GM21360 (cell line): ENCODE results near the gene OR5C1.
"Not testable (repeated sequence)": the region's sequence is repeated elsewhere in the genome, so short reads cannot be mapped to it uniquely, and the experiment has no call there.

ENCODE experiments used
- ATAC-seq: cut with Tn5 transposase; IDR thresholded peaks from one replicate; pipeline ENCODE4 v1.9.1; 2021; ENCODE audit warnings: mild to moderate bottlenecking, moderate library complexity; ENCODE audit not compliant: unreplicated experiment

Gene OR5C1

DNA sequence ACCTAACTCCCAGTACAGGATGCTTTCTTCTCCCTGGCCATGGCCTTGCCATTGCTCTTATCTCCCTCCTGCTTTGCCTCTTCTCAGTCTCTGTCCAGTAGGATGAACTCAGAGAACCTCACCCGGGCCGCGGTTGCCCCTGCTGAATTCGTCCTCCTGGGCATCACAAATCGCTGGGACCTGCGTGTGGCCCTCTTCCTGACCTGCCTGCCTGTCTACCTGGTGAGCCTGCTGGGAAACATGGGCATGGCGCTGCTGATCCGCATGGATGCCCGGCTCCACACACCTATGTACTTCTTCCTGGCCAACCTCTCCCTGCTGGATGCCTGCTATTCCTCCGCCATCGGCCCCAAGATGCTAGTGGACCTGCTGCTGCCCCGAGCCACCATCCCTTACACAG is at the start of gene OR5C1:
TSS of gene OR5C1 (plus strand) at position 103 of the 400 bp plus-strand sequence. CDS start at position 103, 0 bp downstream.
- ATAC-seq: no peak

DNA sequence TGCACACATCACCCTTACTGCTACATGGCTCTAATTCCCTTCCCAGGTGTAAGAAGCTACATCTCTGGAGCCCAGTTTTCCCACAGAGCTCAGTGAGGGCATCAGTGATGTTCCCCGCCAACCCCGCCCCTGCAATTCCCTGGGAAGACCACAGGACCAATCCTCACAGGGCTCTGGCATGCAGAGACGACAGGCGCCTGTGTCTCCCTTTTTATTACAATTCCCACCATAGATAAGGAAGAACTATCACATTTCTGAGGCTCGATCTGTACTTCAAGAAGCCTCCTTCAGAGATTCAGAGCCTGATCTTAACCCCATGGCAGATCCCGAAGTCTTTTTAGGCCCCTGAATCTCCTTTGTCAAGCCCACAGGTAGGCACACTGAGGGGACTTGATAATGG is 46.7 kb upstream of the OR5C1 start, which contains the start of gene OR1L6:
TSS of gene OR1L6 (plus strand) at position 301 of the 400 bp plus-strand sequence. CDS start 7,545 bp downstream, outside the sequence.
- ATAC-seq: no peak

DNA sequence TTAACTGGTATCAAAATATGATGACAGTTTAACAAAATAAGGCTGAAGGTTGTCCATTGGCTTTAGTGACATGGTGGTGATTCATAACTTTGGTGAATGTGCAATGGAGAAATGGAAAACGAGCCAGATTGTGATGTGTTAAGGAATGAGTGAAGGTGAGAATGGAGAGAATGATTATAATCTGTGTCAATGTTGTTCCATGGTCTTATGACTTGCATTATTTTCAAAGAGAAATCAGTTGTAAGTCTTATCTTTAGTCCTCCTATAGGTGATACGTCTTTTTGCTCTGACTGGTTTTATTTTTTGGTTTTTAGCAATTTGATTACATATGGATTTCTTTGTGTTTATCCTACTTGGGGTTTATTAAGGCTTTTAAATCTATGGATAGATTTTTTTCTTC is 33.9 kb upstream of the OR5C1 start:
- ATAC-seq: no peak

DNA sequence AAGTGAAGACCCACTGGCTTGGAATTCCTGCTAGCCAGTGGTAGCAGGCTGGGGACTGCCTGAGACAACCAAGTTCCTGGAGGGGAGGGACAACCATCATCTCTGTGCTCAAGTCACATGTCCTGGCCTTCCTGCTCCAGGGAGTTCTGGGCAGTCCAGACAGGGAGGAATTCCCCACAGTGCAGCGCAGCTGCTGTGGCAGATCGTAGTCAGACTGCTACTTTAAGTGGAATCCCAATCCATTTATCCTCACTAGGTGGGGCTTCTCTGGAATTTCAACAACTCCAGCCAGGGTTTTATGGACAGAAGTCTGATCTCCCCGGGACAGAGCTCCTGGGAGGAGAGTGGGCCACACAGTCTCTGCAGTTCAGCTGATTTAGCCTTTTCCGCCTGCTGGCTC is 20.9 kb upstream of the OR5C1 start:
- ATAC-seq: no peak

DNA sequence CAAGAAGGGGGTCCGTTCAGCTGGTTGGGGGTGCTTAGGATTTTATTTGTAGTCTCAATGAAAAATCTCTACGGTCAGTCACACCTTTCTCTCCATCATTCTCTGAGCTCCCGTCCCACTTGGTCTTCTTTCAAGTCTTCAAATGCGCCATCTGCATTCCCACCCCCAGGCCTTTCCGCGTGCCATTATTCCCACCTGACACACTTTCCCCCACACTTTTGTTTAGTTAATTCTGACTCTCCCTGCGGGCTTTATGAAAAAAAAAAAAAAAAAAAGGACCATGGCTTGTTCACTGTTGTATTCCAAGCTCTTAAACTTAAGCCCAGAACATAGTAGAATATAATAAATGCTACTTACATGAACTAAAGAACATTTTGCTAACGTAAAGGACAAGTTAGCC is 11.7 kb upstream of the OR5C1 start:
- ATAC-seq: no peak

DNA sequence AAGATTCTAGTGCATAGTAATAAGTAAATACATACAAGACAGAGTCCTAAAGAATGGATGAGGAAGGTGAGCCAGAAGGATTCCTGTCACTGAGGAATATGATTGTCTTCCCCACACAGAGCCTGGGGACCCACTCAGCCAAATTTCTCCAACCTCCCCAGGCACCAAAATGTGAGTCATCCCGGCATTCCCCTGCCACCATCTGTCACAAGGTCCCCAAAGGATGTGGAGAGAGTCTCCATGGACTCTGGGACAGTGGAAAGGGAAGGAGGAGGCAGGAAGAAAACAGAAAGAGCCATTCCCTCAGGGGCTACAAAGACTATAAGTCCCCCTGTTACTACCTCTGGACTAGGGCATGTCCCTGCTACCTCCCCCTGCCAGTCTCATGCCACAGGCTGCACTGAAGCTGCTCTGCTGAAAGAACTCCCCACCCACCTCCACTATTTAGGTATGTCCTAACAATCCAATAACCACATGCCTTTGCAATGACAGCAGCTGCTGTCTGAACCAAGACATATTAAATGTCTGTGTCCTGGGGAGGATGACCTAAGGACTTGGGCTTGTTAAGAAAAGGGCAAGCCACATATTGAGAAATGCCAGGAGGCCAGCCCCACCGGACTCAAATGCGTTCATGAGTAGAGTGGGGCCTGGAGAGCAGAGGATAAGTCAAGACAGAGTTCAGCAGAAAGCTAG is 10.7 kb upstream of the OR5C1 start:
- no peak for ATAC-seq

DNA sequence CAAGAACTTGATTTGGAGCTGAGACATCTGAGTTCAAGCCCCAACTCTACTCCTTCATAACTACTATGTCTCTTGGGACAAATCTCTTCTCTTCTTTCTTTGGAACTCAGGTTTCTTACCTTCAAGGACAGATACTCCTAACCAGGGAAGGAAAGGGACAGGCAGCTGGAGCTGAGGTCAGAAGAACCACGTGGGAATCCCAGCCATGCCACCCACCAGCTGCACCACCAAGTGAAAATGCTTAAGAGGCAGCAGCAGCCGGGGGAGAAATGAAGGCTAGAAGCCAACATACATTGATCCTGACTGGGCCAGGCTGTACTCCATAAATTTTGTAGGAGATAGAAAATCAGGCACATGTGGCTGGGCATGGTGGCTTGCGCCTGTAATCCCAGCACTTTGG is 9.6 kb upstream of the OR5C1 start:
- ATAC-seq: no peak

DNA sequence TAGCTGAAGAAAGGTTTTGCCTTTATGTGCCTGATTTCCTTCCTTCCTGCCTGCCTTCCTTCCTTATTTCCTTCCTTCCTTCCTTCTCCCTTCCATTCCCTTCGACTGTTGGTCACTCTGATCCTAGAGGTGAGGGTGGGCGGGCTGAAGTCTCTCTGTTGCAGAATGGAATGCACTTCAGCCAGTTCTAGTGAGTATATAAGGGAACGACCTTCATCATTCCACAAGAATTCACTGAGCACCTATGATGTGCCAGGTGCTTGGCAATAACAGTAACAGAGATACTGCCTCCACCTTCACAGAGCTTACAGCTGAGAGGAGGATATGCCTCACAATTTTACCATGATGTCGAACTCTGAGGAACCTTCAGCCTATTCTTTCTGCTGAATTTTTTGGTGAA is 8.7 kb upstream of the OR5C1 start:
- no peak for ATAC-seq

DNA sequence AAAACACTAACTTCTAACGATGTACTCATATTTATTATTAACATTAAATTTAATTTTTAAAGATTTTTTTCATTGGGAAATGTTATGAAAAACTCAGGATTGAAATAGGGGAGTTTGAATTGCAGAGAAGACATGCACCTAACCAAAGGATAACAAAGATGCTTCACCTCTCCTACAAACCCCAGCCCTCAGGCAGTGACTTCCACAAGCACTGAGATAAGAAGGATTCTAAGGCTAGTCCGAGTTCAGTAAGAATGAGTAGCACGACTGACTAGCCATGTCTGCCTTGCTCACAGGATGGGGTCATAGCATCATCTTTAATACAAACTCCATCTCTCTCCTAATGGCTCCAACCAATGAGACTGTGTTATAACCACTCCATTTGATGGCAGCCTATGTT is 7.1 kb upstream of the OR5C1 start:
- no peak for ATAC-seq

DNA sequence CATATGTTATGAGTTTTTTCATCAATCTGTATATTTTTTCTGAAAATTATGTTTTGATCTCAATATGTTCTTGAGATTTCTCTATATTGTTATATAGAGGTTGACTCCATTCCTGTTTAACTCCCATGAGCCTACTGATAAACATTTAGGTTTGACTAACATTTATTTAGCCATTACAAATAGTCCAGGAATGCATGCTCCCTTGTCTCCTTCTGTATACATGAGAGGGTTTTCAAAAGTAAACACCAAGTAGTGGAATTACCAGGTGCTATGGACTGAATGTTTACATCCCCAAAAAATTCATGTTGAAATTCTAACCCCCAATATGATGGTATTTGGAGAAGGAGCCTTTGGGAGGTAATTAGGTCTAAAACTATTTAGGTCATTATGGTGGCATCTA is 3.5 kb upstream of the OR5C1 start:
- ATAC-seq: no peak

DNA sequence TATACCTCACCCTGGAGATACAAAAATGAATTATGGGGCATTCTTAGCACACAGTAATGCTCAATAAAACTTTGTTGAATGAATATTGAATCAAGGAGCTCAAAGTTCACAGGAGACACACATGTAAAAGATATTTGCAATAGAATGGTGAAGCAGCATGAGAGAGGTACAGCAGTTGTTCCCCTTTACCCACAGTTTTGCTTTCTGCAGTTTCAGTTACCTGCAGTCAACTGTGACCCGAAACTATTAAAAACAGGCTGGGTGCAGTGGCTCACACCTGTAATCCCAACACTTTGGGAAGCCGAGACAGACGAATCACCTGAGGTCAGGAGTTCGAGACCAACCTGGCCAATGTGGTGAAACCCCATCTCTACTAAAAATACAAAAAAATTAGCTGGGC is 2.4 kb upstream of the OR5C1 start:
- ATAC-seq: no peak

DNA sequence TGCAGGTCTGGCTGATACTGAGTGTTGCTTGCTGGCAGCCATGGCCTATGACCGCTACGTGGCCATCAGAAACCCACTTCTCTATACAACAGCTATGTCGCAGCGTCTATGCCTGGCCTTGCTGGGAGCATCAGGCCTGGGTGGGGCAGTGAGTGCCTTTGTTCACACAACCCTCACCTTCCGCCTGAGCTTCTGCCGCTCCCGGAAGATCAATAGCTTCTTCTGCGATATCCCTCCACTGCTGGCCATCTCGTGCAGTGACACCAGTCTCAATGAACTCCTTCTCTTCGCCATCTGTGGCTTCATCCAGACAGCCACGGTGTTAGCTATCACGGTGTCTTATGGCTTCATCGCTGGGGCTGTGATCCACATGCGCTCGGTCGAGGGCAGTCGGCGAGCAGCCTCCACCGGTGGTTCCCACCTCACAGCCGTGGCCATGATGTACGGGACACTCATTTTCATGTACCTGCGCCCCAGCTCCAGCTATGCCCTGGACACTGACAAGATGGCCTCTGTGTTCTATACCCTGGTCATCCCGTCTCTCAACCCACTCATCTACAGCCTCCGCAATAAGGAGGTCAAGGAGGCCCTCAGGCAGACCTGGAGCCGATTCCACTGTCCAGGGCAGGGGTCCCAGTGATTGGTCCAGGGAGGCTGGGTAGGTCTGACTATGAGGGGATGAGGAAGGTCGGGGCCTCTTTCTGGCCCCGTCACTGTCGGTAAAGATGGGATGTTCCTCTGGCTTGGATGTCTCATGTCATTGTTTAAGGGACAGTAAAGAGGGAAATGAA is 718 bp downstream of the OR5C1 start:
- ATAC-seq: no peak

DNA sequence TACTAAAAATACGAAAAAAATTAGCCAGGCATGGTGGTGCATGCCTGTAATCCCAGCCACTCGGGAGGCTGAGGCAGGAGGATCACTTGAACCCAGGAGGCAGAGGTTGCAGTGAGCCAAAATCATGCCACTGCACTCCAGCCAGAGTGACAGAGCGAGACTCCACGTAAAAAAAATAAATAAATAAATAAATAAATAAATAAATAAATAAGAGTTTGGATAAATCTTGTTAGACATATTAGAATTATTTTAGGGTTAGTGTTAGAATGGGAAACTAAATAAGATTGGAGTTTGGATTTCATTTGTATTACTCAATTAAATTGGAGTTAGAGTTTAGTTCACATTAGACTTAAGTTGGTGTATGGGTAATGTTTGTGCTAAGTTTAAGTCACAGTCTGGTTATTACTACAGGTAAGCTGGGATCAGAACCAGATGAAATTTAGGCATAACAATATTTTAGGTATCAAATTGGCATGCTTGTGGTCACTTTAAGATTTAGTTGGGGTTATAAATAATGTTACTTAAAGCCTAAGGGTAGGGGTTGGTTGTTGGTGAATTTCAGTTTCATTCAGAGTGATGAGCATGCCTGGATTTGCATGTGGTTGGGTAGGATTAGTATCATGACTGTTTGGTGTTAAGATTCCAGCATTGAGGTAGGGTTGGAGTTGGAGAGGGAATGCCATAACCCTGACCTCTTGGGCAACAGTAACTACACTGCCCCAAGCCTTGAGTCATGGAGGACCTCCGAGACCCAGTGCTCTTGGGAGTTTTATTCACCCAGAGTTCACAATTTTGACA is 3.3 kb downstream of the OR5C1 start:
- no peak for ATAC-seq

DNA sequence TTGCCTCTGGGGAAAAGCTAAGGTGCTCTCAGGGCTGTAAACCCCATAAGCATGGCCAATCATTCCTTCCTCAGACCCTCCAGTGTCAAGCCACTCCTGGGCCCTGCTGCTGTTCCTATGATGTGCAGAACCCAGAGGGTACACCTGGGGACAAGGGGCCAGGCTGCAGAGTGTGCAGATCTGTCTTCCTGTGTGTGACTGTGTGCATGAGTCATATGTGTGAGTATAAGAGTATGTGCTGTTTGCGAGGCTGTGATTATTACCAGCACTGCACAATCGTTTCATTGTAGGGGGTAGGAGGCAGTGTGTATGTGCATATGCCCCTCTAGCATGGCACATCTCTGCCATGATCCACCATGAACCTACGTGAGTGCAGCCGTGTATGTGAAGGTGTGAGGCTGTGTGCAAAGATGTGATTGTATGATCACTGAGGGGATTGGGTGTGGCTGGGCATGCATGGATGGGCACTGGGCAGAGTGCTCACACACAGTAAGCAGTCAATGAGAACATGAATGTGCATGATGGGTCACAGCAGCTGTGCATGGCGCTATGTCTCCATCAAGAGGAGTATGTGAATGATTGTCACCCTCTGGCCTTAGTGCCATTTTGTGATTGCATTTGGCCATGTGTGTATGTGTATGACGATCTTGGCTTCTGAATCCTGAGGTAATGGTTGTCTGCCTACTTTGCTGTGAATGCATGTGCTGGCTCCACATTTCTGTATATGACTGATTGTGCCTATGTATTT is 8.8 kb downstream of the OR5C1 start:
- ATAC-seq: no peak

DNA sequence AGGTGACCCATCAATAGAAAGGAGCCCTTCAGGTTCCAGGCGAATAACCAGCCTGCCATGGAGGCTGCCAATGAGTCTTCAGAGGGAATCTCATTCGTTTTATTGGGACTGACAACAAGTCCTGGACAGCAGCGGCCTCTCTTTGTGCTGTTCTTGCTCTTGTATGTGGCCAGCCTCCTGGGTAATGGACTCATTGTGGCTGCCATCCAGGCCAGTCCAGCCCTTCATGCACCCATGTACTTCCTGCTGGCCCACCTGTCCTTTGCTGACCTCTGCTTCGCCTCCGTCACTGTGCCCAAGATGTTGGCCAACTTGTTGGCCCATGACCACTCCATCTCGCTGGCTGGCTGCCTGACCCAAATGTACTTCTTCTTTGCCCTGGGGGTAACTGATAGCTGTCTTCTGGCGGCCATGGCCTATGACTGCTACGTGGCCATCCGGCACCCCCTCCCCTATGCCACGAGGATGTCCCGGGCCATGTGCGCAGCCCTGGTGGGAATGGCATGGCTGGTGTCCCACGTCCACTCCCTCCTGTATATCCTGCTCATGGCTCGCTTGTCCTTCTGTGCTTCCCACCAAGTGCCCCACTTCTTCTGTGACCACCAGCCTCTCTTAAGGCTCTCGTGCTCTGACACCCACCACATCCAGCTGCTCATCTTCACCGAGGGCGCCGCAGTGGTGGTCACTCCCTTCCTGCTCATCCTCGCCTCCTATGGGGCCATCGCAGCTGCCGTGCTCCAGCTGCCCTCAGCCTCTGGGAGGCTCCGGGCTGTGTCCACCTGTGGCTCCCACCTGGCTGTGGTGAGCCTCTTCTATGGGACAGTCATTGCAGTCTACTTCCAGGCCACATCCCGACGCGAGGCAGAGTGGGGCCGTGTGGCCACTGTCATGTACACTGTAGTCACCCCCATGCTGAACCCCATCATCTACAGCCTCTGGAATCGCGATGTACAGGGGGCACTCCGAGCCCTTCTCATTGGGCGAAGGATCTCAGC is 11.6 kb downstream of the OR5C1 start, which contains the start of gene OR1K1:
TSS of gene OR1K1 (plus strand) at position 58 of the 995 bp plus-strand sequence. CDS start at position 58, 0 bp downstream.
- no peak for ATAC-seq

DNA sequence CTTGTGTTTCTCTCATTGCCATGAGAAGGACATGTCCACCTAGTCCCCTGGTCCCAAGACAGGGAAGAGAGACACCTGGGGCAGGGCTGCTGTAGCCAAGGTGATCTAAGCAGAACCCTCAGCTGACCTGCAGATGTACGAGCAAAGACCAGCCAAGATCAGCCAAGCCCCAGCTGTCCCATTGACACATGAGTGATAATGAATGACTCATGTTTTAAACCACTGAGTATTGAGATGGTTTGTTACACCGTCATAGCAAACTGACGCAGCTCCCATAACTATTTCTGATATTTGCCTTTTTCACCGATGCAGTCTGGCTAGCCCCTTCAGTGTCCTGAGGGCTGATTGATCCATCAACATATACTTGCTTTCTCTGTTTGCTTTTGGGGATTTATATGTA is 17.9 kb downstream of the OR5C1 start:
- no peak for ATAC-seq

DNA sequence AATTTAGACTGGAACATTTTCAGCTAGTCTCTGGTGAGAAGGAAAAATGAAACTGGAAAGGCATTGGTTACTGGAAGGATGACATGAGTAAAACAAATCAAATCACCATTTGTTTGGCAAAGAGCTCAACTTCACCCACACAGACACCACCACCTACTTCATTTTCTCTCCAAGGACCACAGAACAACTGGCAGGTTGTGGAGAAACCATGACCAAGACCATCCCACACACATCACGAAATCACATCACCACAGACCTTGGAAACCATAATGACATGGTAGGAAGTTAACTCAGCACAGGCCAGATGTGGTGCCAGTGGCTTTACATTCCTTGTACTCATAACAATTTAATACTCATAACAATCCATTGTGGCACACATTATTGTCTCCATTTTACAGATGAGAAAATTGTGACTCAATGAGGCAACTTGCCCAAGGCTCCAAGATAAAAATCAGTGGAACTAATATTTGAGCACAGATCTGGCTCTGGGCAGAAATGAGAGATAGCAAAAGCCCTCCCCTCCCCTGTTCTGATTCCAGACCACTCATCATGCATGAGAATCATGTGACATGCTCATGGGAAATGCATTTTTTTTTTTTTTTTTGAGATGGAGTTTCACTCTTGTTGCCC is 18.7 kb downstream of the OR5C1 start:
- ATAC-seq: no peak

DNA sequence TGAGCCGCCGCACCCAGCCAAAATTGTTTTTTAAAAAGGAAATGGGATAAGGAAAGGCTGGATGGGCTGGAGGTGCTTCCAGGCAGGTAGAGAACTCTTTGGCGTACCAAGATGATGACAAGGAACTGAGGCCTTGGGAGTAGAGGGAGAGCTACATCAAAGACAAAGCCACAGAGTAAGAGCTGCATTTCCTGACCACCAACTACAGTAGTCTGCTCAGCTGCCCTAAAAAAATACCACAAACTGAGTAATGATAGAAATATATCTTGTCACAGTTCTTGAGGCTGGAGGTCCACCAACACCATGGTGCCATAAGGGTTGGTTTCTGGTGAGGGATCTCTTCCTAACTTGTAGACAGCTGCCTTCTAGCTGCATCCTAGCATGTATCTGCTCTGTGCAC is 19.4 kb downstream of the OR5C1 start:
- ATAC-seq: no peak

DNA sequence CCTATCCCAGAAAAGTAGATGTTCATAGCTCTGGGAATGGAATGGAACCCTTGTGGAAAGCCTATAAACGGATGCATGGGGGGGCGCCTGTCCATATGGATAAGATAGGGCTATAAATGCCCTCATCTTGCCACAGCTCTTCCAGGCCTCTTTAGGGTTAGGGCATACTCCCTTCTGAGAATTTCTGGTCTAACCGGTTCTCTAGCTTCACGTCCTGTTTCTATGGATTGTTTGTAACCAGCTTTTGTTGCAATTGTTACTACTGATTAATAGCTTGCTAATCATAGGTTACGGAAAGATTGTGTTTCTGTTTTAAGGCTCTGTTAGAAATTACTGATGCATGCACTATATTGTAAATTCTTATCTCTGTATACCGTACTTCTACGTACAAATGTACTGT is 20.5 kb downstream of the OR5C1 start:
- ATAC-seq: not testable (repeated sequence)
